Mesothelial cell of epicardium (in vitro differentiated cells): Measurements from ENCODE around the gene ANKRD11. TPM values are rescaled to one million over a fixed set of nuclear protein-coding genes. Genes with fewer than 3 reads are reported as not detected.

Experiments
- DNase-seq, 2 experiments: peaks; one replicate each; pipeline ENCODE4 v3.0.0; 2021; ENCODE audit warnings: low spot score in 2 of 2; ENCODE audit not compliant: unreplicated experiment in 2 of 2
- H3K27ac Mint-ChIP-seq: 2 replicates; pipeline ENCODE4 v1.8.0; 2021; ENCODE audit warnings: mixed read lengths
- H3K27me3 Mint-ChIP-seq: 2 replicates; pipeline ENCODE4 v1.8.0; 2021; ENCODE audit warnings: low read depth, mixed read lengths
- H3K36me3 Mint-ChIP-seq: 2 replicates; pipeline ENCODE4 v1.8.0; 2021; ENCODE audit warnings: mixed read lengths
- H3K4me1 Mint-ChIP-seq: 2 replicates; pipeline ENCODE4 v1.8.0; 2021; ENCODE audit warnings: mixed read lengths
- H3K4me3 Mint-ChIP-seq: 2 replicates; pipeline ENCODE4 v1.8.0; 2021; ENCODE audit warnings: mild to moderate bottlenecking, moderate library complexity, mixed read lengths
- H3K9me3 Mint-ChIP-seq: 2 replicates; pipeline ENCODE4 v1.8.0; 2021; ENCODE audit warnings: mixed read lengths
- total RNA-seq: library from RNA; stranded (reverse); gene quantifications from 3 replicates; pipeline ENCODE4 v1.2.1, GENCODE V29; 2021
- TF ChIP-seq, protein P1 (sequence below): fragments of 200-600 bp; sonication (generic); IDR thresholded peaks from one replicate; pipeline ENCODE4 v1.5.0; 2021; ENCODE audit warnings: antibody characterized with exemption; ENCODE audit not compliant: unreplicated experiment

ANKRD11 gene
- total RNA-seq, 1 donor from 2014 or later, result 247 TPM

GRCh38 chr16:89404561-89404960 is 85.8 kb downstream of the ANKRD11 start:
- Mint-ChIP-seq H3K9me3 (no peaks in the 10 kb centered on the region), H3K27me3 (no peaks in the 10 kb centered on the region), H3K4me3 (no peak overlapping the region), H3K27ac (peak overlapping the region; percentile 93), H3K4me1 (peaks cover 79% of the 10 kb centered on the region), H3K36me3 (no peaks in the 10 kb centered on the region)
- TF ChIP-seq, protein P1, sequence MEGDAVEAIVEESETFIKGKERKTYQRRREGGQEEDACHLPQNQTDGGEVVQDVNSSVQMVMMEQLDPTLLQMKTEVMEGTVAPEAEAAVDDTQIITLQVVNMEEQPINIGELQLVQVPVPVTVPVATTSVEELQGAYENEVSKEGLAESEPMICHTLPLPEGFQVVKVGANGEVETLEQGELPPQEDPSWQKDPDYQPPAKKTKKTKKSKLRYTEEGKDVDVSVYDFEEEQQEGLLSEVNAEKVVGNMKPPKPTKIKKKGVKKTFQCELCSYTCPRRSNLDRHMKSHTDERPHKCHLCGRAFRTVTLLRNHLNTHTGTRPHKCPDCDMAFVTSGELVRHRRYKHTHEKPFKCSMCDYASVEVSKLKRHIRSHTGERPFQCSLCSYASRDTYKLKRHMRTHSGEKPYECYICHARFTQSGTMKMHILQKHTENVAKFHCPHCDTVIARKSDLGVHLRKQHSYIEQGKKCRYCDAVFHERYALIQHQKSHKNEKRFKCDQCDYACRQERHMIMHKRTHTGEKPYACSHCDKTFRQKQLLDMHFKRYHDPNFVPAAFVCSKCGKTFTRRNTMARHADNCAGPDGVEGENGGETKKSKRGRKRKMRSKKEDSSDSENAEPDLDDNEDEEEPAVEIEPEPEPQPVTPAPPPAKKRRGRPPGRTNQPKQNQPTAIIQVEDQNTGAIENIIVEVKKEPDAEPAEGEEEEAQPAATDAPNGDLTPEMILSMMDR, result no peak
- DNase-seq, result no peak

DNA sequence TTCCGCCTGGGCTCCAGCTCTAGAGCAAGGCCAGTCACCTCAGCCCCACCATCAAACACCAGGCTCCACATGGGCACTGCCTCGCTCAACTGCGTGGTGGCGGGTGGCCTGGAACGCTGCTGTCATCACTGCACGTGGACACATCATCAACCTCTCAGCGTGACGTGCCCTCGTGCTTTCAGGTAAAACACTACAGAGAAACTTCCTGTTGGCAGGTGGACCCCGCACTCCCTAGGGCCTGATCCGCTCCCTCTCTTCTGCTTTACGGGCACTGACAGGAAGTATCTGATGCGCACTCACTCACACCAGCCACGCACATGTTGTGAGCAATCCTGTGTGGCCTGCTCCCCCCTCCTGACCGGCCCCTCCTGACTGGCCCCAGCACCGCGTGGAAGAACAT is 87.4 kb downstream of the ANKRD11 start:
- H3K27me3 Mint-ChIP-seq, result no peaks in the 10 kb centered on the region
- H3K27ac Mint-ChIP-seq, result peak overlapping the region; percentile 93
- TF ChIP-seq, protein P1, result no peak
- no peak for DNase-seq
- H3K4me1 Mint-ChIP-seq, result peaks cover 68% of the 10 kb centered on the region
- no peaks in the 10 kb centered on the region for H3K9me3 Mint-ChIP-seq
- H3K4me3 Mint-ChIP-seq, result no peak overlapping the region
- H3K36me3 Mint-ChIP-seq, result no peaks in the 10 kb centered on the region

DNA sequence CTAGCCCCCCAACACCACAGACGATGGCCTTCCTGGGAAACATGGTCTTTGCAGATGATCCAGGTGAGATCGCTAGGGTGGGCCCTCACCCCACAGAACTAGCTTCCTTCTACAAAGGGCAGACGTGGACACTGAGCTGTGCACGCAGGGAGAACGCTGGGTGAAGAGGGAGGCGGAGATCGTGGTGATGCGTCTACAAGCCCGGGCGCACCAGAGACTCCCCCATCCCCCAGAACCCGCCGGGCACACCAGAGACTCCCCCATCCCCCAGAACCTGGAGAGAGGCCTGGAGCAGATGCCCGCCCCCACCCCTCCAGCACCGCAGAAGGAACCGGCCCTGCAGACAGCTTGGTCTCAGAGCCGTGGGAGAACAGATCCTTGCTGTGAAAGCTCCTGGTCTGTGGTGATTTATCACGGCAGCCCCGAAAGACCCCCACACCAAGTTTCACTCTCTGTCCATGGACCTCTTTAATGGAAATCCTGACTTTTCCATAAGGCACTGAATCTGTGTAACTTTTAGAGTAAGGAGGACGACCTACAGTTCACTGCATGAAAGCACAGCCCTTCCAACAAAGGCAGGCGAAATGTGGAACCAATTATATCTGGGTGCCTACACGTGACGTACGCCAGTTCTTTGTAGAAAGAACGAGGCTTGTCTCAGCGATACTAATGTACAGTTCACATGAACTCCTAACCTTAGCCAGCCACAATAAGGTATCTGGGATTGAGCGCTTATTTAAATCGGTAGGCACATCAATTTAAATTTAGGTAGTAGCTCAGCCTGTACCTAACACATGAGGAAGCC is 88.5 kb downstream of the ANKRD11 start:
- Mint-ChIP-seq H3K27me3 (no peaks in the 10 kb centered on the region), H3K4me1 (peaks cover 57% of the 10 kb centered on the region)
- no peak for DNase-seq

DNA sequence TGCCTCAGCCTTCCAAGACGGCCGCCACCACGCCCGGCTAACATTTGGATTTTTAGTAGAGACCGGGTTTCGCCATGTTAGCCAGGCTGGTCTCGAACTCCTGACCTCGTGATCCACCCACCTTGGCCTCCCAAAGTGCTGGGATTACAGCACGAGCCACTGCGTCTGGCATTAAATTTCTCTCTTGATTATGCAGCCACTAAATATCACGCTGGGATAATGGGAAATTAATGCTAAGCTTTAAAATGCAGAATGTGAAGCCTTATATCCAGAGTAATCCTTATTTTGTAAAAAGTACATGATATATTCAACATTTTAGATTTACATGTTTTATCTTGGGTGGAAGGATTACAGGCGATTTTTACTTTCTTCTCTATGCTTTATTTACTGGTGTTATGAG is 89.2 kb downstream of the ANKRD11 start:
- peaks cover 52% of the 10 kb centered on the region for H3K4me1 Mint-ChIP-seq
- no peaks in the 10 kb centered on the region for H3K27me3 Mint-ChIP-seq
- TF ChIP-seq, protein P1, result no peak
- H3K4me3 Mint-ChIP-seq, result peak overlapping the region; percentile 20
- H3K9me3 Mint-ChIP-seq, result no peaks in the 10 kb centered on the region
- H3K27ac Mint-ChIP-seq, result peak overlapping the region; percentile 97
- no peaks in the 10 kb centered on the region for H3K36me3 Mint-ChIP-seq
- no peak for DNase-seq

More for the DNA sequence above, 88.5 kb downstream of the ANKRD11 start:
- Mint-ChIP-seq H3K36me3 (no peaks in the 10 kb centered on the region), H3K27ac (peak overlapping the region; percentile 97), H3K4me3 (peak overlapping the region; percentile 31), H3K9me3 (no peaks in the 10 kb centered on the region)
- TF ChIP-seq, protein P1, result no peak

DNA sequence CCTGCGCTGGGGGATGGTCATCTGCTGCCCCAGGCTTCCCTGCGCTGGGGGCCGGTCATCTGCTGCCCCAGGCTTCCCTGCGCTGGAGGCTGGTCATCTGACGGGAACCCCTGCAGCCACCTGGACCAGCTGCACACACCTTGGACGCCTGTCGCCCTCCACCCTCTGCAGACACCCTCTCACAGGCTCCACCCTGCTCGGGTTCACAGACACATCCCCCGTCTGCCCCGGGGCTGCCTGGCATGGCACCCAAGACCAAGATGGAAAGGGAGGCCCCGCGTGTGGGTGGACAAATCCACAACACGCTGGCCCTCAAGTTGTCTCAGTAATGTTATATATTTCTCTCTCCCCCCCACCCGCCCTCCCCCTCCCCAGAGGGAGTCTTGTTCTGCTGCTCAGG is 89.6 kb downstream of the ANKRD11 start:
- Mint-ChIP-seq H3K27me3 (no peaks in the 10 kb centered on the region), H3K27ac (peak overlapping the region; percentile 97), H3K4me3 (no peak overlapping the region), H3K4me1 (peaks cover 52% of the 10 kb centered on the region), H3K36me3 (no peaks in the 10 kb centered on the region), H3K9me3 (no peaks in the 10 kb centered on the region)
- TF ChIP-seq, protein P1, result no peak
- DNase-seq, result no peak
